ENCODE data around the gene CYP2B6. TPM values are rescaled to one million over a fixed set of nuclear protein-coding genes. Genes with fewer than 3 reads are reported as not detected.
"Not testable (repeated sequence)": the region's sequence is repeated elsewhere in the genome, so short reads cannot be mapped to it uniquely, and the experiment has no call there.

The CYP2B6 gene
- total RNA-seq, 1 donor from 2014 or later: not detected

GRCh38 chr19:40979759-40980158 lies 11.3 kb upstream of the CYP2B6 start:
- intact Hi-C loops (cut with micrococcal nuclease): loop anchor here (10.0 kb wide), 1 partner anchor 105 kb away; no protein-coding TSS in a partner anchor

- intact Hi-C loops (cut with micrococcal nuclease): not testable (repeated sequence)
These were observed 10.2 kb upstream of the CYP2B6 start for GRCh38 chr19:40980743-40981442.

GRCh38 chr19:40981591-40981990 lies 9.5 kb upstream of the CYP2B6 start:
- intact Hi-C loops (cut with micrococcal nuclease): no loop called here

- intact Hi-C loops (cut with micrococcal nuclease): no loop called here
These were observed 8.4 kb upstream of the CYP2B6 start for GRCh38 chr19:40982594-40983101.

DNA sequence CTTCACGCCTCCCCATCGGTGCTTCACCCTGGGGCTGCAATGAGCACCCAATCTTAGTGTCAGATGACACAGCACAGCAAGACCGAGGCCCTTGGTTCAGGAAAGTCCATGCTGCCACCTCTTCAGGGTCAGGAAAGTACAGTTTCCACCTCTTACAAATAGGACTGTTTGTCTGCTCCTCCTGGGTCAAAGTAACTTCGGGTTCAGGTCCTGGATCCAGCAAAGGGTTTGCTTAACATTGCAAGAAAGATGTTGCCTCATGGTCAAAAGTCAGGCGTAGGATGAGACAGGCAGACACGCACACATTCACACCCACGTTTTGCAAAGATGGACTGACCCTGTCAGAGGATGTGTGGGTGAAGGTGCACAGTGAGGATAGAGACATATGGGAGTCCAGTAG lies 1.6 kb upstream of the CYP2B6 start:
- intact Hi-C loops (cut with micrococcal nuclease): no loop called here

GRCh38 chr19:40995355-40995754 lies 4.3 kb downstream of the CYP2B6 start:
- intact Hi-C loops (cut with micrococcal nuclease): no loop called here

DNA sequence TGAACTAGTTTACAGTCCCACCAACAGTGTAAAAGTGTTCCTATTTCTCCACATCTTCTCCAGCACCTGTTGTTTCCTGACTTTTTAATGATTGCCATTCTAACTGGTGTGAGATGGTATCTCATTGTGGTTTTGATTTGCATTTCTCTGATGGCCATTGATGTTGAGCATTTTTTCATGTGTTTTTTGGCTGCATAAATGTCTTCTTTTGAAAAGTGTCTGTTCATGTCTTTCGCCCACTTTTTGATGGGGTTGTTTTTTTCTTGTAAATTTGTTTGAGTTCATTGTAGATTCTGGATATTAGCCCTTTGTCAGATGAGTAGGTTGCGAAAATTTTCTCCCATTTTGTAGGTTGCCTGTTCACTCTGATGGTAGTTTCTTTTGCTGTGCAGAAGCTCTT lies 7.9 kb downstream of the CYP2B6 start:
- intact Hi-C loops (cut with micrococcal nuclease): not testable (repeated sequence)

DNA sequence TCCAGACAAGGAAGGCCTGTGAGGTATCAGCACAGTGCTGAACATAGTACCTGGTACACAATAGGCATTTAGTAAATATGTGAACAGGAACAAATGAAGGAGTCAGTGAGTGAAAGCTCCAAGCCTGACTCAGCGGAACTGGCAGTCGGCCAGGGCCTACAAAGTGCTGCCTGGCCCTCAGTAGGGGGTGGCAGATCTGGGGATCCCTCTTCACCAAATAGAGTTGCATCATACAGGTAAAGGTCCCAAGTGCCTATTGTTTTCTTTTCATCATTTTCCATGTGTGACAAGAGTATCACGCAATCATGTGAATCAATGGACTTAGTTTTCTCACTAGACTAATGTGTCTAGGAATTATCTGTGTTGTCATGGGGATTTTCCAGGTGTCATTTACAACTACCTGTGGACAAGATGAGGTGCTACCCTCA lies 9.2 kb downstream of the CYP2B6 start:
- intact Hi-C loops (cut with micrococcal nuclease): no loop called here

DNA sequence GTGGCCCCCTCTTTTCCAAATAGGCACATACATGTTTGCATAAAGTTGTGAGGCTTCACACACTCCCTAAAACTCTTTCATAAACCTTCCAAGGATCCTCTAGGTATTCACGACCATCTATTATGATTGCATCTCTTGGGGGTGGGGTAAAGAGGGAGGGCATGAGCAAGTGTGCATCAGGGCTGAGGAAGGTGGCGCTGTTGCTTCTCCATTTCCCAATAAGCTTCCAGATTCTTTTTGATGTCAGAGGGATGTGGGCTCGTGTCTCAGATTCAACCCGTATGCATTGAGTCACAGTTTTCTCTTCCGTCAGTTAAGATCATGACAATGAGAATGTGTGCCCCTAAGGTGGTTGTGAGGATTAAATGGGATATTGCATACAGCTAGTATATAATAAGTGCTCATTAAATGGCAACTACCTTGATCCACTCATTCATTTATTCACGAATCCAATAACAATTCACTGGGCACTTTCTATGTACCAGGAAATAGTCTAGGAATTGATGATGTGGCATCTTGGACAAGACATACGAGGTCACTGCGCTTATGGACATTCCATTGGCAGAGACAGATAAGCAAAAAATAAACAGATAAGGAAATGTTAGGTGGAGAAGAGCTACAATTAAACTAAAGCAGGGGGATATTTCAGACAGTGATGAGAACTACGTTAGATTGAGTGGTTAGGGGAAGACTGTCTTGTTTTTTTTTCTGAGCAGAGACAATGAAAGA lies 10.3 kb downstream of the CYP2B6 start:
- intact Hi-C loops (cut with micrococcal nuclease): no loop called here

GRCh38 chr19:41003656-41004055 lies 12.6 kb downstream of the CYP2B6 start:
- intact Hi-C loops (cut with micrococcal nuclease): not testable (repeated sequence)

GRCh38 chr19:41009700-41010235 lies 18.7 kb downstream of the CYP2B6 start:
- intact Hi-C loops (cut with micrococcal nuclease): no loop called here

- intact Hi-C loops (cut with micrococcal nuclease): no loop called here
These were observed 22.3 kb downstream of the CYP2B6 start for GRCh38 chr19:41013359-41013758.

- intact Hi-C loops (cut with micrococcal nuclease): no loop called here
These were observed 23.6 kb downstream of the CYP2B6 start for GRCh38 chr19:41014643-41015042.

GRCh38 chr19:41016488-41017071 lies 25.5 kb downstream of the CYP2B6 start:
- intact Hi-C loops (cut with micrococcal nuclease): no loop called here

DNA sequence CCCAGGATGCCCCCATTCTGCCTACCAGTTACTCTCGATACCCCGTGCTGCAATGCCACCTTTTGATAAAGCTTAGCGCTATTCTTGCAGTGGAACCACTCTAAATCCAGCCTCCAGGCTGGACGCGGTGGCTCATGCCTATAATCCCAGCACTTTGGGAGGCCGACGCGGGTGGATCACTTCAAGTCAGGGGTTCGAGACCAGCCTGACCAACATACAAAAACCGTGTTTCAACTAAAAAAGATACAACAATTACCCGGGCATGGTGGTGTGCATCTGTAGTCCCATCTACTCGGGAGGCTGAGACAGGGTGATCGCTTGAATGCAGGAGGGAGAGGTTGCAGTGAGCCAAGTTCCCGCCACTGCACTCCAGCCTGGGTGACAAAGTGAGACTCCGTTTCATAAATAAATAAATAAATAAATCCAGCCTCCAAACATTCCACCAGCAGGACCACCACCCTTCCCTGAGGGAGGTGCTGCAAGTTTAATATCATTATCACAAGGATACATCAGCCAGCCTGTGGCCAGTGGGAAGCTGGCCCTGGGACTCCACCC lies 27.7 kb downstream of the CYP2B6 start:
- intact Hi-C loops (cut with micrococcal nuclease): no loop called here

GRCh38 chr19:41019346-41019745 lies 28.3 kb downstream of the CYP2B6 start:
- intact Hi-C loops (cut with micrococcal nuclease): no loop called here

DNA sequence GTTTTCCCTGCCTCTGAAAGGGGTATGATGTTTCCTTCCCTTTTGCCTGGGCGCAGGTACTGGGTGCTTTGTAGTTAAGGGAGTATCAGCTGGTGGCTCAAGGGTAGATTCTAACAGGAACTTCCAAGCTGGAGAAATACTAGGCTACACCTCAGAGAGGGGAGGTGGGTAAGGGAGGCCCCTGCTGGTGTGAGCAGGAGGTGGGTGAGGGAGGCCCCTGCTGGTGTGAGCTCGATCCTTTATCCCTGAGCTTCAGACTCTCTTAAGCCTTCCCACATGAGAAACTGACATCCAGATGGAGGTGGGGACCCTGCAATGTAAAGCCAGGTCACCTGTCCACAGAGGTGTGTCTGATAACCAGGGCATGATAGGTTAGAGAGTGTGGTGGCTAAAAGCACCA lies 32.1 kb downstream of the CYP2B6 start:
- intact Hi-C loops (cut with micrococcal nuclease): no loop called here

DNA sequence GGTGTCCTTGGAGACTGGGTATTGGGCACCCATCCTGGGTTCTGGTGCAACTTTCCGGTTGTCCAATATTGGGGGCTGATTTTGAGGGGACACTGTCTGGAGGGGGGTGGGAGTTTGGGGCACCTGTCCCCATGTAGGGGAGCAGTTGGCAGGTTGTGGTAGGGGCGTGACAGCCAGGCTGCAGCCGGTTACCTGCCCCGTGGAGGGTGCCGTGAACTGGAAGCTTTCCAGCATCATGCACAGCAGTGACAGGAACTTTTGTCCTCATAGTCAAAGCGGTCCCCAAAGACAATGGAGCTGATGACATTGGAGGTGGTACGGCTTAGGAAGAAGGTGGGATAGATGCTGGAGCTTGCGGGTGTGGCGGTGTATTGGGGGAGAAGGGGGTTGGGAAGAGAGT lies 34.3 kb downstream of the CYP2B6 start:
- intact Hi-C loops (cut with micrococcal nuclease): no loop called here

DNA sequence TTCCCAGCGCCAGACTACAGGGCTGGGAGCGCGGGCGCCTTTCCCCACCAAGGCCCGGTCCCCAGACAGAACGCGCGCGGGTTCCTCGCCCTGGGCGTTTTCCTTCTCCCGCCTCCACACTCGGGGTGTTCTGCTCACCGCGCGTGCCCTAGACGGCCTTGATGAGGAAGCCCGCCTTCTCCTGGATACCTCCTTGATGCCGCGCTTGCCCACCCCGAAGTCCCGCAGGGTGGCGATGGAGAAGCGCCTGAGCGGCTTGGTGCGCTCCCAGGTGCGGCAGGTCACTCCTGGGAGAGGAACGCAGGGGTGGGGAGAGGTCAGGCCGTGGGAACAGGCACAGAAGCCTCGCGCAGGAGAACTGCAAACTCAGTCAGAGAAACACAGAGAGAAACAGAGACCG lies 34.8 kb downstream of the CYP2B6 start:
- intact Hi-C loops (cut with micrococcal nuclease): no loop called here

- intact Hi-C loops (cut with micrococcal nuclease): no loop called here
These were observed 36.3 kb downstream of the CYP2B6 start for GRCh38 chr19:41027273-41027967.
